H1 (cell line): ENCODE results near the gene DENND5B. TPM values are rescaled to one million over a fixed set of nuclear protein-coding genes. Genes with fewer than 3 reads are reported as not detected.
A peak's percentile ranks its signal among the peaks of the same experiment; 100 is the strongest.

ENCODE experiments used
- CTCF ChIA-PET: fragments of 300-600 bp; sonication (Branson Sonifier 250); formaldehyde crosslinking; loops from one replicate; lab custom pipeline; 2021; ENCODE audit not compliant: partially characterized antibody; lab: Charles Lee
- POLR2A ChIA-PET: fragments of 300-600 bp; sonication (Branson Sonifier 250); formaldehyde crosslinking; loops from one replicate; lab custom pipeline; 2021; ENCODE audit warnings: inconsistent platforms; ENCODE audit not compliant: partially characterized antibody; lab: Charles Lee
- DNase-seq, 2 experiments: peaks; one replicate each; pipeline versions ENCODE4 v3.0.0 to v3.0.0-alpha.2; 2010 to 2022; ENCODE audit warnings: low spot score in 2 of 2, low read depth in 1 of 2, mixed read lengths in 1 of 2
- FAIRE-seq: peaks from 2 replicates; lab custom pipeline; 2011; peaks lifted over from hg19 to GRCh38; lab: Jason Lieb, UNC
- H2AFZ ChIP-seq: 2 replicates; pipeline ENCODE4 v1.8.1; 2012; ENCODE audit warnings: low read length, inconsistent platforms
- H2AK5ac ChIP-seq: 2 replicates; pipeline ENCODE4 v1.6.1; 2013; ENCODE audit warnings: low read depth, low read length
- H2BK120ac ChIP-seq: replicated peaks from 2 replicates; pipeline ENCODE3; 2013; ENCODE audit warnings: low read depth, low read length, inconsistent platforms
- H2BK12ac ChIP-seq: 2 replicates; pipeline ENCODE4 v1.6.1; 2013; ENCODE audit warnings: low read depth, low read length
- H2BK15ac ChIP-seq: 2 replicates; pipeline ENCODE4 v1.6.1; 2013; ENCODE audit warnings: low read length
- H2BK20ac ChIP-seq: 2 replicates; pipeline ENCODE4 v1.6.1; 2013; ENCODE audit warnings: low read length
- H2BK5ac ChIP-seq: 2 replicates; pipeline ENCODE4 v1.6.1; 2013; ENCODE audit warnings: low read depth, low read length
- H3K14ac ChIP-seq: 2 replicates; pipeline ENCODE4 v1.6.1; 2013; ENCODE audit warnings: inconsistent platforms; ENCODE audit not compliant: insufficient read length
- H3K18ac ChIP-seq: 2 replicates; pipeline ENCODE4 v1.6.1; 2013; ENCODE audit warnings: low read length; ENCODE audit errors: extremely low read depth
- H3K23ac ChIP-seq: 2 replicates; pipeline ENCODE4 v1.6.1; 2013; ENCODE audit warnings: inconsistent platforms; ENCODE audit not compliant: insufficient read length
- H3K23me2 ChIP-seq: 2 replicates; pipeline ENCODE4 v1.6.1; 2013; ENCODE audit warnings: low read depth, low read length
- H3K27ac ChIP-seq: 2 replicates; pipeline ENCODE4 v1.6.1; 2011; ENCODE audit warnings: low read depth, low read length, inconsistent platforms
- H3K27me3 ChIP-seq, 4 experiments: replicated peaks in 1 of 4; 1 replicate in 1 of 4; 2 replicates in 3 of 4; pipeline versions ENCODE4 v1.6.1 to v1.8.1; 2011 to 2013; ENCODE audit warnings: low read length in 3 of 4, mild to moderate bottlenecking in 3 of 4, inconsistent platforms in 2 of 4, mixed read lengths in 2 of 4, moderate library complexity in 1 of 4; ENCODE audit not compliant: control insufficient read depth in 3 of 4, insufficient read depth in 3 of 4; ENCODE audit errors: extremely low read depth in 1 of 4
- H3K36me3 ChIP-seq, 4 experiments: 2 replicates each; pipeline versions ENCODE4 v1.6.1 to v1.8.1; 2011 to 2013; ENCODE audit warnings: mild to moderate bottlenecking in 4 of 4, low read length in 3 of 4, moderate library complexity in 2 of 4, control low read depth in 1 of 4, inconsistent platforms in 1 of 4; ENCODE audit not compliant: insufficient read depth in 4 of 4, control insufficient read depth in 2 of 4
- H3K4ac ChIP-seq: replicated peaks from 2 replicates; pipeline ENCODE3; 2013; ENCODE audit warnings: low read length, low read depth, mixed read lengths, inconsistent platforms; ENCODE audit not compliant: insufficient read length
- H3K4me1 ChIP-seq, 4 experiments: replicated peaks in 1 of 4; 1 replicate in 1 of 4; 2 replicates in 3 of 4; pipeline versions ENCODE4 v1.6.1 to v1.8.1; 2011 to 2013; ENCODE audit warnings: low read length in 3 of 4, inconsistent platforms in 2 of 4, mixed read lengths in 1 of 4; ENCODE audit not compliant: insufficient read depth in 4 of 4, control insufficient read depth in 3 of 4
- H3K4me2 ChIP-seq, 2 experiments: 2 replicates each; pipeline versions ENCODE4 v1.6.1 to v1.8.1; 2011 to 2013; ENCODE audit warnings: low read depth in 2 of 2, low read length in 2 of 2, control low read depth in 1 of 2, inconsistent platforms in 1 of 2, mild to moderate bottlenecking in 1 of 2; ENCODE audit not compliant: insufficient read depth in 1 of 2
- H3K4me3 ChIP-seq, 4 experiments: fragments of 200-600, 300-600 bp in 1 of 4; sonication (generic), shearing (Covaris generic), sonication (Bioruptor Twin) in 1 of 4; 2 replicates each; pipeline versions ENCODE4 v1.5.1 to v1.8.1; 2011 to 2016; ENCODE audit warnings: low read length in 4 of 4, low read depth in 3 of 4, control low read depth in 2 of 4, inconsistent platforms in 2 of 4, mild to moderate bottlenecking in 2 of 4, mixed read lengths in 1 of 4, moderate library complexity in 1 of 4; ENCODE audit not compliant: insufficient read depth in 2 of 4; ENCODE audit errors: extremely low read depth in 1 of 4
- H3K56ac ChIP-seq: replicated peaks from 2 replicates; pipeline ENCODE3; 2013; ENCODE audit warnings: low read depth, mild to moderate bottlenecking, mixed read lengths, low read length, inconsistent platforms; ENCODE audit not compliant: insufficient read length
- H3K79me1 ChIP-seq: 2 replicates; pipeline ENCODE4 v1.6.1; 2013; ENCODE audit warnings: low read depth, low read length, control low read depth
- H3K79me2 ChIP-seq, 2 experiments: 2 replicates each; pipeline versions ENCODE4 v1.6.1 to v1.8.1; 2012 to 2013; ENCODE audit warnings: low read length in 2 of 2, mild to moderate bottlenecking in 2 of 2, inconsistent platforms in 1 of 2; ENCODE audit not compliant: insufficient read depth in 2 of 2, control insufficient read depth in 1 of 2
- H3K9ac ChIP-seq, 4 experiments: replicated peaks in 1 of 4; 1 replicate in 1 of 4; 2 replicates in 3 of 4; pipeline versions ENCODE4 v1.6.1 to v1.8.1; 2011 to 2013; ENCODE audit warnings: low read depth in 3 of 4, low read length in 3 of 4, control low read depth in 2 of 4, mild to moderate bottlenecking in 2 of 4, moderate library complexity in 2 of 4, inconsistent platforms in 1 of 4; ENCODE audit errors: extremely low read depth in 1 of 4
- H3K9me3 ChIP-seq, 2 experiments: 2 replicates each; pipeline versions ENCODE4 v1.6.1 to v1.8.1; 2012 to 2013; ENCODE audit warnings: mild to moderate bottlenecking in 2 of 2, moderate library complexity in 2 of 2, control low read depth in 1 of 2, inconsistent platforms in 1 of 2, low read depth in 1 of 2, low read length in 1 of 2, mixed read lengths in 1 of 2; ENCODE audit not compliant: insufficient read depth in 2 of 2
- H4K20me1 ChIP-seq, 2 experiments: replicated peaks in 1 of 2; 2 replicates each; pipeline versions ENCODE3 to v1.8.1; 2011 to 2013; ENCODE audit warnings: inconsistent platforms in 2 of 2, low read length in 2 of 2, mild to moderate bottlenecking in 1 of 2; ENCODE audit not compliant: insufficient read depth in 2 of 2, control insufficient read depth in 1 of 2
- H4K5ac ChIP-seq: 2 replicates; pipeline ENCODE4 v1.6.1; 2013; ENCODE audit warnings: low read length, low read depth, mixed read lengths, inconsistent platforms; ENCODE audit not compliant: insufficient read length
- H4K8ac ChIP-seq: 2 replicates; pipeline ENCODE4 v1.8.0; 2013; ENCODE audit warnings: mild to moderate bottlenecking, moderate library complexity, low read length, inconsistent platforms; ENCODE audit not compliant: insufficient read depth; ENCODE audit errors: extremely low read depth
- H4K91ac ChIP-seq: replicated peaks from 2 replicates; pipeline ENCODE3; 2013; ENCODE audit warnings: low read length, mixed read lengths, inconsistent platforms; ENCODE audit not compliant: insufficient read length
- PHF8 ChIP-seq: fragments of 200-600 bp; sonication (generic); conservative IDR thresholded peaks from 2 replicates; pipeline ENCODE4 v1.7.1; 2012; ENCODE audit warnings: low read depth, mild to moderate bottlenecking, inconsistent platforms, low read length, moderate library complexity
- POLR2A ChIP-seq, 2 experiments: IDR thresholded peaks; 1 replicate in 1 of 2; 2 replicates in 1 of 2; pipeline ENCODE4 v1.6.1; 2011; ENCODE audit warnings: low read depth in 2 of 2, low read length in 2 of 2, mild to moderate bottlenecking in 2 of 2; ENCODE audit errors: control extremely low read depth in 1 of 2
- RBBP5 ChIP-seq: IDR thresholded peaks from 2 replicates; pipeline ENCODE4 v1.7.1; 2012; ENCODE audit warnings: low read depth, mild to moderate bottlenecking, inconsistent platforms, low read length, moderate library complexity, borderline replicate concordance
- WGBS, 2 experiments: shearing (Covaris generic) in 1 of 2; methylation state at CpG; one replicate each; pipeline versions ENCODE4 v1.1.6 to v1.1.7; 2013 to 2015; ENCODE audit warnings: low lambda C conversion rate in 2 of 2, mixed read lengths in 2 of 2, inconsistent platforms in 1 of 2, low coverage in 1 of 2, missing lambda C conversion rate in 1 of 2; ENCODE audit not compliant: insufficient replicate concordance in 2 of 2, insufficient coverage in 1 of 2, insufficient read length in 1 of 2; ENCODE audit errors: extremely low coverage in 1 of 2, missing lambda C conversion rate in 1 of 2; 5-methylcytosine and 5-hydroxymethylcytosine counted together
- polyA plus RNA-seq, 7 experiments: library from polyadenylated mRNA; depleted of rRNA in 3 of 7; stranded (reverse) in 5 of 7; unstranded in 2 of 7; fragments of >200 nt in 5 of 7; fragments of 200-250 nt in 2 of 7; gene quantifications; 1 replicate in 5 of 7; 2 replicates in 1 of 7; 4 replicates in 1 of 7; pipeline versions ENCODE4 v1.2.1 to v1.2.3, GENCODE V29; 2011 to 2013; ENCODE audit warnings: missing spikeins in 2 of 7, mixed read lengths in 2 of 7
- total RNA-seq: library from RNA; stranded (reverse); fragmentation: NEBNext Ultra II Directional; extraction: Animal tissue kit (Norgen Biotek cat#: 25700); gene quantifications from 2 replicates; pipeline ENCODE4 v1.2.1, GENCODE V29; 2021

Gene DENND5B
- total and polyA plus RNA-seq, 2 of the 8 experiments (the other 6 are each of a cell fraction or from before 2014, with no cell fraction given) = 13.4 to 20.2 TPM

DNA sequence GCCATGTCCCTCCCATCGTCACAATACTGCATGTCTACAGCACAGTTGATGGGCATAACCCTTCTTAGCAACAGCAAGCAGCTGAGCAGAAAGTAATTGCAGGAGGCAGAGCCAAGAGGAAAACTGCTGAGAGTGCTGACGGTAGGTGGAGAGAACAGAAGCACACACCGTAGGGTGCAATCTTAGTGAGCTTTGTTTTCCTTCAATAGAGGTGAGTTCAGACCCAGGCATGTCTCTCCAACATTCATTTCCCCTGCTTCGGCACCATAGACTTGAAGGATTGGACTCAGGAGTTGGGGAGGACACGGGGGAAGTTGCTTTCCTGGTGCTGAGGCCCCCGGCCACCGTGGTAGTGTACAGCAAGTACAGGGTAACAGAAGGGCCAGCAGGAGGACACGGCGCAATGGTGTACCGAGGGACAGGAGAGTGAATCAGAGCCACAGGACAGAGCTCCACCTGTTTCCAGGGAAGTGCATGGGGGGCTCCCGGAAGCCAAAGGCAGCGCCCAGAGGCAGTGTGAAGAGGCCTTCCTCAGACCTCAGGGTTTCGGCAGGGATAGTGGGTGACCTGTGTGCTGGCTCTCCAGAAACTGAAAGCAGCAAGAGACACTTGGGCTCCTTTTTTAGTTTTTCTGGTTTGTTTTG, 228.7 kb downstream of the DENND5B start:
- H3K23ac ChIP-seq = no peak overlapping the region
- 32% methylated on average over 13 of the region's 13 CpGs; no CpG with 5 or more reads in 1 of the 2 experiments for WGBS, 2 experiments

More for the DNA sequence above, 228.7 kb downstream of the DENND5B start:
- Histone ChIP-seq H4K91ac (peak overlapping the region; percentile 82), H2AFZ (no peak overlapping the region), H3K14ac (no peak overlapping the region), H3K56ac (no peak overlapping the region), H3K9me3 (no peaks in the 10 kb centered on the region), H3K79me2 (no peaks in the 10 kb centered on the region), H2BK120ac (peak overlapping the region; percentile 21), H3K27me3 (no peaks in the 10 kb centered on the region), H4K5ac (peak overlapping the region; percentile 76), H3K36me3 (no peaks in the 10 kb centered on the region), H3K79me1 (no peaks in the 10 kb centered on the region), H2BK15ac (peak overlapping the region; percentile 2; the same call in 1 of the 2 replicates), H3K18ac (peak overlapping the region; percentile 91), H2AK5ac (peak overlapping the region; percentile 93; the same call in 1 of the 2 replicates), H4K20me1 (no peaks in the 10 kb centered on the region), H3K4ac (peak overlapping the region; percentile 72), H3K23me2 (no peaks in the 10 kb centered on the region; the same call in 1 of the 2 replicates), H3K4me1 (peaks cover 13 to 21% (median 21%) of the 10 kb centered on the region in 4 experiments), H3K9ac (peak overlapping the region in 3 of 4 experiments; percentile 60 to 64 (median 60); a peak in 6 of 7 replicates), H2BK20ac (peak overlapping the region; percentile 2; the same call in 1 of the 2 replicates), H3K27ac (peak overlapping the region; percentile 85), H3K4me3 (peak overlapping the region in 2 of 4 experiments; percentile 6 to 33; a peak in 2 of 8 replicates), H3K4me2 (peak overlapping the region; percentile 59 to 76), H2BK12ac (peak overlapping the region; percentile 98), H2BK5ac (peak overlapping the region; percentile 96), H4K8ac (peak overlapping the region; percentile 87; the same call in 1 of the 2 replicates)
- TF ChIP-seq PHF8 = 0 out of 2 replicates have a peak, but pooled peaks have one; percentile 13
- TF ChIP-seq RBBP5 = peak; percentile 88
- no peak; a peak in 1 of 3 replicates for TF ChIP-seq POLR2A (IDR thresholded peaks at IDR 0.05; ENCODE audit: control extremely low read depth in 1 of 2, low read depth in 2 of 2, low read length in 2 of 2)
- CTCF ChIA-PET = interaction anchor here (0.9 to 3.1 kb wide), 9 partner anchors 8 to 111 kb away, joined by 3 to 15 read pairs (median 5); no protein-coding TSS in a partner anchor
- FAIRE-seq (peak; percentile 88), DNase-seq (peak in 1 of 2 experiments; percentile 68)
- POLR2A ChIA-PET = interaction anchor here (0.8 to 17.5 kb wide), 20 partner anchors 8 to 83 kb away, joined by 3 to 474 read pairs (median 6); partner anchors contain the start of gene SINHCAF
